ENCODE results near the gene SPDEF.

The SPDEF gene

DNA sequence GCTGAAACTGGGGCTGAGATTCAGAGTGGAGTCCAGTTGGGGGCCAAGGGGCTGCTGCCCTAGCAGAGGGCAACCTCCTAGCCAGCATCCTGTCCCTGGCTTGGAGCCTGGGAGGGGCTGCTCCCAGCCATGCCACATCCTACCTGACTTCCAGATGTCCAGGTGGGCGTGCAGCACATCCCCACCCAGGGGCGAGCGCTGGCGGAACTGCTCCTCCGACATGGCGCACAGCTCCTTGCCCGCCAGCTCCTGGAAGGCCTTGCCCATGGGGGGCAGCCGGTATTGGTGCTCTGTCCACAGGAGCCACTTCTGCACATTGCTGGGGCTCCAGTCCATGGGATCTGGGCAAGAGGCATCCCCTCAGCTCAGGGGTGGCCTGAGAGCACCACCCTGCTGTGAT, 15.3 kb downstream of the SPDEF start:
- H3K4me3 ChIP-seq (ENCODE audit: low read depth, low read length) = no peak overlapping the region
- TF ChIP-seq POLR2A (IDR thresholded peaks at IDR 0.05; ENCODE audit: extremely low read depth, insufficient read length) = no peak
- TF ChIP-seq MAX (IDR thresholded peaks at IDR 0.05; ENCODE audit: low read depth, low read length) = no peak
- no peak for TF ChIP-seq CTCF (IDR thresholded peaks at IDR 0.05; ENCODE audit: low read depth, low read length)
- no peak for TF ChIP-seq MYC (IDR thresholded peaks at IDR 0.05; ENCODE audit: low read depth, low read length)
- DNase-seq (ENCODE audit: low read depth) = no peak

GRCh38 chr6:34540222-34540621, 15.9 kb downstream of the SPDEF start:
- no peak for TF ChIP-seq CTCF (IDR thresholded peaks at IDR 0.05; ENCODE audit: low read depth, low read length)
- TF ChIP-seq MYC (IDR thresholded peaks at IDR 0.05; ENCODE audit: low read depth, low read length) = no peak
- TF ChIP-seq POLR2A (IDR thresholded peaks at IDR 0.05; ENCODE audit: extremely low read depth, insufficient read length) = no peak
- TF ChIP-seq MAX (IDR thresholded peaks at IDR 0.05; ENCODE audit: low read depth, low read length) = no peak

GRCh38 chr6:34539181-34539580, 16.9 kb downstream of the SPDEF start:
- no peak overlapping the region for H3K4me3 ChIP-seq (ENCODE audit: low read depth, low read length)
- no peak for DNase-seq (ENCODE audit: low read depth)
- TF ChIP-seq MYC (IDR thresholded peaks at IDR 0.05; ENCODE audit: low read depth, low read length) = no peak
- TF ChIP-seq POLR2A (IDR thresholded peaks at IDR 0.05; ENCODE audit: extremely low read depth, insufficient read length) = no peak
- no peak for TF ChIP-seq CTCF (IDR thresholded peaks at IDR 0.05; ENCODE audit: low read depth, low read length)
- TF ChIP-seq MAX (IDR thresholded peaks at IDR 0.05; ENCODE audit: low read depth, low read length) = no peak

More at GRCh38 chr6:34540222-34540621, 15.9 kb downstream of the SPDEF start:
- no peak overlapping the region for H3K4me3 ChIP-seq (ENCODE audit: low read depth, low read length)
- DNase-seq (ENCODE audit: low read depth) = no peak

GRCh38 chr6:34538581-34538980, 17.5 kb downstream of the SPDEF start:
- no peak overlapping the region for H3K4me3 ChIP-seq (ENCODE audit: low read depth, low read length)
- no peak for DNase-seq (ENCODE audit: low read depth)
- TF ChIP-seq MYC (IDR thresholded peaks at IDR 0.05; ENCODE audit: low read depth, low read length) (no peak), CTCF (IDR thresholded peaks at IDR 0.05; ENCODE audit: low read depth, low read length) (no peak), MAX (IDR thresholded peaks at IDR 0.05; ENCODE audit: low read depth, low read length) (no peak), POLR2A (IDR thresholded peaks at IDR 0.05; ENCODE audit: extremely low read depth, insufficient read length) (no peak)

DNA sequence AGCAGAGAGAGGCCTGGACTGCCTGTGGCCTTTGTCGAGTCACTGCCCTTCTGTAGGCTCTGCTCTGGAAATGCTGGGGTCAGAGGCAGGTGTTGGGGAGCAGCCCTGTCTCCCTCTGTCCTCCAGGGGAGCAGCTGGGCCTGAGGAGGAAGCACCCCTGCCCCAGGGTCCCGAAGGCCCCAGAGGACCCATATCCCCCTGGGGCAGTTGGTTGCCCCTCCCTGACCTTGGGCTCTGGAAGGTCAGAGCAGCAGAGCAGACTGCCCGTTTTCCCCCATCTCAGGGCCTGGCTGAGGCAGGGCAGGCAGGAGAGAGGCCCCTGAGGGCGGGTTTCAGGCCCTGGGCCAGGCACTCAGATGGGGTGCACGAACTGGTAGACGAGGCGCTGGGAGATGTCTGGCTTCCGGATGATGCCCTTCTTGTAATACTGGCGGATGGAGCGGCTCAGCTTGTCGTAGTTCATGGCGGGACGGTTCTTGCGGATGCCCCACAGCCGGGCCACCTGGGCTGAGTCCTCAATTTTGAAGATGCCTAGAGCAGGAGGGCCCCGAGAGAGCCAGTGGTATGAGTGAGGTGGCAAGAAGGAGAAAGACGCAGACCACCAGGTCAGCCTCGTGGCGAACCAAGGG, 18.1 kb downstream of the SPDEF start:
- DNase-seq (ENCODE audit: low read depth) = no peak
- TF ChIP-seq MAX (IDR thresholded peaks at IDR 0.05; ENCODE audit: low read depth, low read length) = no peak
- no peak for TF ChIP-seq POLR2A (IDR thresholded peaks at IDR 0.05; ENCODE audit: extremely low read depth, insufficient read length)
- no peak for TF ChIP-seq CTCF (IDR thresholded peaks at IDR 0.05; ENCODE audit: low read depth, low read length)
- no peak for TF ChIP-seq MYC (IDR thresholded peaks at IDR 0.05; ENCODE audit: low read depth, low read length)
- no peak overlapping the region for H3K4me3 ChIP-seq (ENCODE audit: low read depth, low read length)
